HG03558 (cell line): Measurements from ENCODE around the gene MYMK.

Experiments used
- ATAC-seq: cut with Tn5 transposase; IDR thresholded peaks from one replicate; pipeline ENCODE4 v1.9.1; 2021; ENCODE audit warnings: moderate number of reproducible peaks; ENCODE audit not compliant: unreplicated experiment; ENCODE audit errors: extremely low read depth

Gene MYMK

GRCh38 chr9:133558191-133559126 is 33.7 kb upstream of the MYMK start:
- no peak for ATAC-seq

- no peak for ATAC-seq
Observed at GRCh38 chr9:133557581-133557980, 32.8 kb upstream of the MYMK start.

GRCh38 chr9:133556354-133556753 is 31.6 kb upstream of the MYMK start:
- ATAC-seq: no peak

DNA sequence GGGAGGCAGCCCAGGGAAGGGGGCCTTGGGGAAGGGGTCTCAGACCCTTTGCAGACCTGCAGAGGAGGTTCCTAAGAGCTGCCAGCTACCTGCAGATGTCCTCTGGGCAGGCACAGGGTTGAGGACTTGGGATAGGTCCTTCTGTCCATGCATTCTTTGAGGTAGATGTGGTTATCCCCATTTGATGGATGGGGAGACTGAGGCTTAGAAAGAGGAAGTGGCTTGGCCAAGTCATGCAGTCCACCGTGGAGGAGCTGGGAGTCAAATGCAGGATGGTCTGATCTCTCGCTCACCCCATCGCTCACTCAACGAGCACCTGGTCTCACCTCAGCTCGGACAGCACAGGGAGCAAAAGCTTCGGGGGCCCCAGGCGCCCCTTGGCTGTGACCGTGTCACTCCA is 30.0 kb upstream of the MYMK start:
- no peak for ATAC-seq

DNA sequence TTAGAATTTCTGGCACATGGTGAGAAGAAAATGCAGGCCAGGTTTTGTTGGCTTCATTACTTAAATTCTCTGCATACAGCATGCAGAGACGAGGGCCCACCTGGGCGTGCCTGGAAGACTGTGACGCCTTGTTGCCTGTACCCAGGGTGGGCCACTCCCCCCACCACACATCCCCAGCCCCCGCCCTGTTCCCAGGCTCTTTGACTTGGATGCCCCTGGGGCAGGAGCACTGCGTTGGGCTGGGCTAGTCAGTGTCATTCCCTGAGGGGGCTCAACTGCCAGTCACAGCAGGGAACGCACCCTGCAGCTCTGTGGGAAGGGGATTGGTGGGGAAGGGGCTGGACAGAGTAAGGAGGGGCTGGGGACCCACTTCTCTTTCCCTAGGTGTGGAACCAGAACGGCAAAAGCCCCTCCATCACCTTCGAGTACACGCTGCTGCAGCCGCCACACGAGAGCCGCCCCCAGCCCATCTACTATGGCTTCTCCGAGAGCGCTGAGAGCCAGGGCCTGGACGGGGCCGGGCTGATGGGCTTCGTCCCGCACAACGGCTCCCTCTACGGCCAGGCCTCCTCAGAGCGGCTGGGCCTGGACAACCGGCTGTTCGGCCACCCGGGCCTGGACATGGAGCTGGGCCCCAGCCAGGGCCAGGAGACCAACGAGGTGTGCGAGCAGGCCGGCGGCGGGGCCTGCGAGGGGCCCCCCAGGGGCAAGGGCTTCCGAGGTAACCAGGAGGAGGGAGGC is 29.4 kb upstream of the MYMK start:
- no peak for ATAC-seq

- ATAC-seq: no peak
Observed at GRCh38 chr9:133553123-133553522, 28.4 kb upstream of the MYMK start.

GRCh38 chr9:133552236-133552635 is 27.5 kb upstream of the MYMK start:
- ATAC-seq: no peak

GRCh38 chr9:133551446-133551845 is 26.7 kb upstream of the MYMK start:
- ATAC-seq: no peak

- ATAC-seq: no peak
Observed at GRCh38 chr9:133547116-133547515, 22.4 kb upstream of the MYMK start.

DNA sequence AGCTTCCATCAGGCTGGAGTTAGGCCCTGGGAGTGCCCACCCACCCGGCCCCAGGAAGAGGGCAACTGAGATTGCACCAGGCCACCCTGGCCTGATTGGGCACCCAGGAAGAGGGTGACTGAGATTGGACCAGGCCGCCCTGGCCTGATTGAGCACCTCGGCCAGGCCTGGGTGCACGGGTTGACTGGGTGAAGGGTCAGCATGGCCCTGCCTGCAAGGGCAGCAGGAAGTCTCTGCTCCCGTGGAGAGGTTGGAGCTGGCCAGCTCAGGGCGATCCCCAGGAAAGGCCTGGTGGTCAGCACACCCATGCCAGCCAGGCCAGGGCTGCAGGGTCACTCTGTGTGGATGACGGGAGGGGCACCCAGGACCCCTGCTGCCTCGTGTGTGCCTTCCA is 21.5 kb upstream of the MYMK start:
- no peak for ATAC-seq

GRCh38 chr9:133545494-133546286 is 20.9 kb upstream of the MYMK start:
- ATAC-seq: no peak

GRCh38 chr9:133543772-133544467 is 19.2 kb upstream of the MYMK start:
- ATAC-seq: no peak

- no peak for ATAC-seq
Observed at GRCh38 chr9:133542002-133542401, 17.2 kb upstream of the MYMK start.

DNA sequence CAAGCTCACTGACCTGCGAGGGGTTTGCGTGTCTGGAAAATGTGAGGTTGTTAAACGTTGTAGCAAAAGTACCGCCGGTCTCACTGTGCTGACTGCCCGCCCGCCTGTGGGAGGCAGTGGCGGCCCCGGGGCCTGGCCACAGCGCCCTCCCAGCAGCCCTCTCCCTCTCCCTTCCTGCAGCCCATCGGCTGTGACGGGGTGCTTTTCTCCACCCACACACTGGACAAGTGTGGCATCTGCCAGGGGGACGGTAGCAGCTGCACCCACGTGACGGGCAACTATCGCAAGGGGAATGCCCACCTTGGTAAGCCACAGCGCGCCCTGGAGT is 15.9 kb upstream of the MYMK start:
- ATAC-seq: no peak

- no peak for ATAC-seq
Observed at GRCh38 chr9:133539991-133540697, 15.4 kb upstream of the MYMK start.

DNA sequence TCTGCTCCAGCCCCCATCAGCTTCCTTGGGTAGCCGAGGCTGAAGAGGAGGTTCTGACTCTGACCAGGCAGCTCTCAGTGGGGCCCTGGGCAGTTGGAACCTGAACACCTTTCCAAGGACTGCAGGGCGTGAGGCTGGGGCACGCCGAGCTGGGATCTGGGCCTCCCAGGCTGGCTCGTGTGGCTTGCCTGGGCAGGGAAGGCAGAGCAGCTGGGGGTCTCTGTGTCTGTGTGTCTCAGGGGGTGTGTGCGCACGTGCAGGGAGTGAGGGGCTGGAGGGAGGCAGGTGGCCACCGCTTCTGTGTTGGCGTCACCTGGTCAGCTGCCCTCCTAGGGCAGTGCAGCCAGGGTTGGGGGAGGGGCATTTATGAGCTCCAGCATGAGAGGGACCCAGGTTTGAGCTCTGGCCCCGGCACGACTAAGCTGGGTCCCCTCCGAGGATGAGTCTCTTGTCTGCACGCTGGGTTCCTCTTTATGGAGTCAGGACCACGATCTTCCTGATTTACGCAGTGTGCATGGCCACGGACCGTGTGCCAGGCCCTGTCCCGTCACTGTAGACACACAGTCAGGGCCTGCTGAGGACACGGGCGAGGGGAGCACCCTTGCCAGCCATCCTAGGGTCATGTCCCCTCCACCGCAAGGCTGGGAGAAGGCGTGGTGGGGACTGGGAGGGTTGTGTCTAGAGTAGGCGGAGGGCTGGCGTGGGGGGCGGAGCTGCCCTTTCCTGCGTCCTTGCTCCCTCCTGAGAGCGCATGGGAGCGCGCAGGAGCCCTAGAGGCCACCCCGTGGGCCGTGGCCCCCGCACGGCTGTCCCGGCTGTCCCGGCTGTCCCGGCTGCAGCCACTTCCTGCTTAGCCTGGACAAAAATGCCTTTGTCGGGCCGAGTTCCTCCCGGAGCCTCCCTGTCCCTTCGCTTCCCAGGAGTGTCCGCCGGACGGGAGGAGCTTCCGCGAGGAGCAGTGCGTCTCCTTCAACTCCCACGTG is 14.4 kb upstream of the MYMK start:
- no peak for ATAC-seq

GRCh38 chr9:133538176-133538575 is 13.4 kb upstream of the MYMK start:
- no peak for ATAC-seq

DNA sequence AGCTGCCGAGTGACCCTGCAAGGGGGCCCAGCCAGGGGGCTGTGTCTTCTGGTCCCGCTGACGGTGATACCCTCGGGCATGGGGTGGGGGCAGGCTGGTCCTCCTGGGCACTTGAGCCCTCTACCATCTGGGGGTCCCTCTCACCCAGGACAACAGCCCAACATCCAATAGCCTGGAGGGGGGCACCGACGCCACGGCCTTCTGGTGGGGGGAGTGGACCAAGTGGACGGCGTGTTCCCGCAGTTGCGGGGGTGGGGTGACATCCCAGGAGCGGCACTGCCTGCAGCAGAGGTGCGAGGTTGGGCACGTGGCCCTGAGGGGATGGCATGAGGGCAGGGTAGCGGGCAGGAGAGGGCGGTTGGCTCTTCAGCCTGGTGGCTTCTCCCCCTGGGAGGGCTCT is 12.5 kb upstream of the MYMK start:
- no peak for ATAC-seq

DNA sequence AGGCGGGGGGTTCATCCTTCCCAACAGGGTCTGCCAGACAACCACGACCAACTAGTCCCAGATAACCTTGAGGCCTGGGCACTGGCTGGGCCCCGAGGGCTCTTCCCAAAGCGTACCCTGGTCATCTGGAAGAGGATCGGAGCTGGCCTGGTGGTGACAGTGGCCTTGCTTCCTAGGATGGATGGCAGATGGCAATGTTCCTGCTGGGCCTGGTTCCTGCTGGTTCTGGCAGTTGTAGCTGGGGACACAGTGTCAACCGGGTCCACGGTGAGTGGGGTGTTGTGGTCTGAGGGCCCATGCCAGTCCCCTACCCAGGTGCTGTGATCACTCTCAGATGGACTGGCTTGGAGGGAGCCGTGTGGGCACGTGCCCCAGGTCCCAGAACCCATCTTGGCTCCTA is 11.8 kb upstream of the MYMK start:
- ATAC-seq: no peak
